Measurements from ENCODE around the gene ITM2C.

GRCh38 chr2:230905448-230906421, 41.0 kb downstream of the ITM2C start:
- no peak for TF ChIP-seq POLR2AphosphoS5 (IDR thresholded peaks at IDR 0.05; ENCODE audit: borderline replicate concordance, low read depth, low read length)
- no peak for TF ChIP-seq EZH2 (IDR thresholded peaks at IDR 0.05)
- no peak for TF ChIP-seq FOXP2 (optimal IDR thresholded peaks at IDR 0.05; ENCODE audit: control extremely low read depth, extremely low read length, insufficient read depth)

Data from SK-N-MC (cell line).